SW 1271 (cell line): ENCODE measurements around the gene LCE1D.

ENCODE experiments used
- DNase-seq, 2 experiments: peaks; one replicate each; lab custom pipeline; 2025; lab: John Stamatoyannopoulos, UW

Gene LCE1D

GRCh38 chr1:152817309-152817708 is 20.8 kb downstream of the LCE1D start:
- DNase-seq, result no peak

DNA sequence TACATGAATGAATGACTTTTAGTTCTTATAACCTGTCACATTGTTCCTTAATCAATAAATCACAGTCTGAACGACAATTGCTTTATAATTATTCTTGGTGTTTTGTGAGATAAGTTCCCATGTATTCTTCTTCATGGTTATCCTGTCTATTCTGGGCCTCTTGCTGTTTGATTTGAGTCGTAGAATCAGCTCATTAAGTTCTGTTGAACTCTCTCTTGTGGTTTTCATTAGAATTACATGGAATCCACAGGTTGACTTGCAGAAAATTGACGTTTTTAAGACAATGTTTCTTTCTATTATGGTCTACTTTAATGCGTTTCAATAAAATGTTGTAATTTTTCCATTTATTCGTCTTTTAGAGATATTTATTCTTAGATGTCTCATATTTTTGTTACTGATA is 26.8 kb downstream of the LCE1D start:
- no peak for DNase-seq

GRCh38 chr1:152824964-152825363 is 28.4 kb downstream of the LCE1D start:
- DNase-seq, result no peak

GRCh38 chr1:152827173-152827572 is 30.7 kb downstream of the LCE1D start, which contains the start of gene LCE1A:
Gene LCE1A, plus strand, starts transcription at chr1:152827473. Its CDS starts 0 bp downstream, at chr1:152827473.
- no peak for DNase-seq

DNA sequence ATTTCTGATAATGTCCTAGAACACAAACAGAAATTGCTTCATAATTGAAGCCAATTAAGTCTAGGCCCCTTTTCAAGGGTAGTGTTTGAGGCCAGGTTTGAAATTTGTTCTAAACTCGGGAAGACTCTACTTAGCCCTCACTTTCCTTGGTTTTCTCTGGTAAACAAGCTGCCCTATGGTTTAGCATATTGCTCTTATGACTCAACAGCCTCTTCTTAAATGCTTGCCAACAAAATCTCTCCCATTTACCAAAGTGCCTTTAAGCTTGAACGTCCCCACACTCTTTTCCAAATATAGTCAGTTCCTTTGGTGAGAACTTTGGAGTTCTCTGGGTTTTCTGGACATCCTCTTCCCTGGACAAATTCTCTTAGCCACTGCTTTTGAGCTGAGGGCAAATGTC is 40.3 kb downstream of the LCE1D start:
- DNase-seq, result no peak

- DNase-seq, result no peak
These were observed 46.0 kb downstream of the LCE1D start, which contains the start of gene LCE6A for GRCh38 chr1:152842556-152842955. Gene LCE6A, plus strand, starts transcription at chr1:152842856. Its CDS starts 665 bp downstream, at chr1:152843521.
